ENCODE results near the gene GRP. TPM values are rescaled to one million over a fixed set of nuclear protein-coding genes. Genes with fewer than 3 reads are reported as not detected.

GRP gene
- total and polyA plus RNA-seq, 5 donors from 2014 or later: not detected

- no peak for ATAC-seq (ENCODE audit: low read depth in 2 of 2)
- Mint-ChIP-seq H3K9me3 (no peaks in the 10 kb centered on the region), H3K27me3 (peaks cover 28% of the 10 kb centered on the region)
Observed at GRCh38 chr18:59229701-59230443, 9.9 kb downstream of the GRP start.

GRCh38 chr18:59231114-59231513 lies 11.2 kb downstream of the GRP start:
- H3K27ac ChIP-seq (ENCODE audit: insufficient read depth, low read length, poor library complexity, severe bottlenecking): no peak overlapping the region
- no peaks in the 10 kb centered on the region for H3K4me1 ChIP-seq (ENCODE audit: control insufficient read depth, insufficient read depth, low read length, poor library complexity, severe bottlenecking)
- no peak for DNase-seq
- Mint-ChIP-seq H3K27ac (no peak overlapping the region), H3K36me3 (no peaks in the 10 kb centered on the region), H3K9me3 (no peaks in the 10 kb centered on the region), H3K27me3 (peaks cover 28% of the 10 kb centered on the region), H3K4me3 (no peak overlapping the region), H3K4me1 (no peaks in the 10 kb centered on the region)
- ATAC-seq (ENCODE audit: low read depth in 2 of 2): no peak
- H3K36me3 ChIP-seq (ENCODE audit: control insufficient read depth, insufficient read depth, low read length): no peaks in the 10 kb centered on the region
- no peaks in the 10 kb centered on the region for H3K9me3 ChIP-seq (ENCODE audit: control insufficient read depth in 2 of 2, low read length in 2 of 2)
- H3K27me3 ChIP-seq (ENCODE audit: control insufficient read depth, insufficient read depth, low read length): peaks cover 12% of the 10 kb centered on the region
- no peak overlapping the region for H3K4me3 ChIP-seq (ENCODE audit: low read depth, low read length)

More at GRCh38 chr18:59229701-59230443, 9.9 kb downstream of the GRP start:
- Histone ChIP-seq H3K27ac (ENCODE audit: insufficient read depth, low read length, poor library complexity, severe bottlenecking) (no peak overlapping the region), H3K36me3 (ENCODE audit: control insufficient read depth, insufficient read depth, low read length) (no peaks in the 10 kb centered on the region), H3K27me3 (ENCODE audit: control insufficient read depth, insufficient read depth, low read length) (peaks cover 14% of the 10 kb centered on the region), H3K9me3 (ENCODE audit: control insufficient read depth in 2 of 2, low read length in 2 of 2) (no peaks in the 10 kb centered on the region), H3K4me1 (ENCODE audit: control insufficient read depth, insufficient read depth, low read length, poor library complexity, severe bottlenecking) (no peaks in the 10 kb centered on the region), H3K4me3 (ENCODE audit: low read depth, low read length) (no peak overlapping the region)
- no peak for DNase-seq
- Mint-ChIP-seq H3K4me3 (no peak overlapping the region), H3K36me3 (no peaks in the 10 kb centered on the region), H3K4me1 (no peaks in the 10 kb centered on the region), H3K27ac (no peak overlapping the region)

GRCh38 chr18:59231877-59232276 lies 11.9 kb downstream of the GRP start:
- no peaks in the 10 kb centered on the region for H3K9me3 Mint-ChIP-seq

DNA sequence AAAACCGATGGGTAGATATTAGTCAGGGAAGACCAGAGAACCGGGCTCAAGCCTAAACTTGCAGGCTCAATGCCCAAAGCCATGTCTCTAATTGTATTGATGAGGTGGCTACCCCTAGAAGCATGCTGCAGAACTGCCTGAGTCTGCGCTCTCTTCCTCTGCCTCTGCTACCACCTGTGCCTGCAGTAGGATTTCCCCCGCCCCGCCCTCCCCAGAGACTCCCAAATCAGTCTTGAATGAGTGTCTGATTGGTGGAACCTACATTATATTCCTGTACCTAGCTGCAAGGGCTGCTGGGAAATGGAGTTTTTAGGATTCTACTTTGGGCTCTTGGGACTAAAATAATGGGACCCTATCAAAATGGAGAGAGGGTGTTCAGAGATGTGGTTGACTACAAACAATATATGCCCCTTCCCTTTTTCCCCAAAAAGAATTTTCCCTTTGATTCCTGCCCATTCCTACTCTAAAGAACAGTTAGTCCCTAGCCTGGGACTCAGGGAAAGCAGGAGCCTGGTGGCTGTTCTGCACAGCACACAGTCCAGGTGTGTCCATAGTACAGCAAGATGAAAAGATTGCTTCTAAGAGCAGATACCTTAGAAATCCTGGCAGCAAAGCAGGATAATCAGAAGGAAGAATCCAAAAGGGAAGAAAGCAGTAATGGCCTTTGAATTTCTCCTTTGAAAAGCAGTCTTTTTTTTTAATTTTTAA lies 12.5 kb downstream of the GRP start:
- no peak for ATAC-seq (ENCODE audit: low read depth in 2 of 2)

More at GRCh38 chr18:59231877-59232276, 11.9 kb downstream of the GRP start:
- Mint-ChIP-seq H3K27me3 (peaks cover 28% of the 10 kb centered on the region), H3K4me3 (no peak overlapping the region), H3K27ac (no peak overlapping the region), H3K4me1 (no peaks in the 10 kb centered on the region), H3K36me3 (no peaks in the 10 kb centered on the region)
- H3K9me3 ChIP-seq (ENCODE audit: control insufficient read depth in 2 of 2, low read length in 2 of 2): no peaks in the 10 kb centered on the region
- H3K36me3 ChIP-seq (ENCODE audit: control insufficient read depth, insufficient read depth, low read length): no peaks in the 10 kb centered on the region
- ATAC-seq (ENCODE audit: low read depth in 2 of 2) (no peak), DNase-seq (no peak)
- no peaks in the 10 kb centered on the region for H3K4me1 ChIP-seq (ENCODE audit: control insufficient read depth, insufficient read depth, low read length, poor library complexity, severe bottlenecking)
- no peak overlapping the region for H3K27ac ChIP-seq (ENCODE audit: insufficient read depth, low read length, poor library complexity, severe bottlenecking)
- peaks cover 12% of the 10 kb centered on the region for H3K27me3 ChIP-seq (ENCODE audit: control insufficient read depth, insufficient read depth, low read length)
- no peak overlapping the region for H3K4me3 ChIP-seq (ENCODE audit: low read depth, low read length)

DNA sequence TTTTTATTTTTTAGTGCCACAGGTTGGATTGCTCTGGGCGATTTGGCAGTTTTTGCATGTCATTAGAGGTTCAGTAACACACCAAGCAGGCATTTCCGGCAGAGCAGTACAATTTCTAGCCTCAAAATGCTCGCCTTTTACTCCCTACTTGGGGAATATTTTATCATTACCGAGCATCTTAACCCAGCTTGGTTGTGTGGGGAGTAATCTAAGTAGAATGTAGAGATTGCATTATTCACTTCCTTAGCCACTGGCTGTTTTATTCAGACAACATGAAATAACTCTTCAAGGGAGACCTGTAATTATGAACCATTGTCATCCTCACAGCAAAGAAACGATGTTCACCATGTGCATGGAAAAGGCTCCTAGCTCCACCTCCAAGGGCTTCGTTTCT lies 13.1 kb downstream of the GRP start:
- H3K4me1 Mint-ChIP-seq: no peaks in the 10 kb centered on the region
- H3K9me3 Mint-ChIP-seq: no peaks in the 10 kb centered on the region
- no peak overlapping the region for H3K4me3 Mint-ChIP-seq
- peaks cover 28% of the 10 kb centered on the region for H3K27me3 Mint-ChIP-seq
- peaks cover 7% of the 10 kb centered on the region for H3K27me3 ChIP-seq (ENCODE audit: control insufficient read depth, insufficient read depth, low read length)
- ATAC-seq (ENCODE audit: low read depth in 2 of 2) (no peak), DNase-seq (no peak)
- H3K4me3 ChIP-seq (ENCODE audit: low read depth, low read length): no peak overlapping the region
- no peaks in the 10 kb centered on the region for H3K36me3 ChIP-seq (ENCODE audit: control insufficient read depth, insufficient read depth, low read length)
- no peaks in the 10 kb centered on the region for H3K4me1 ChIP-seq (ENCODE audit: control insufficient read depth, insufficient read depth, low read length, poor library complexity, severe bottlenecking)
- no peaks in the 10 kb centered on the region for H3K36me3 Mint-ChIP-seq
- H3K27ac ChIP-seq (ENCODE audit: insufficient read depth, low read length, poor library complexity, severe bottlenecking): no peak overlapping the region
- no peak overlapping the region for H3K27ac Mint-ChIP-seq
- no peaks in the 10 kb centered on the region for H3K9me3 ChIP-seq (ENCODE audit: control insufficient read depth in 2 of 2, low read length in 2 of 2)

More for the DNA sequence above, 12.5 kb downstream of the GRP start:
- H3K4me3 Mint-ChIP-seq: no peak overlapping the region
- peaks cover 26% of the 10 kb centered on the region for H3K27me3 Mint-ChIP-seq
- no peaks in the 10 kb centered on the region for H3K4me1 Mint-ChIP-seq
- Histone ChIP-seq H3K36me3 (ENCODE audit: control insufficient read depth, insufficient read depth, low read length) (no peaks in the 10 kb centered on the region), H3K27ac (ENCODE audit: insufficient read depth, low read length, poor library complexity, severe bottlenecking) (no peak overlapping the region), H3K4me1 (ENCODE audit: control insufficient read depth, insufficient read depth, low read length, poor library complexity, severe bottlenecking) (no peaks in the 10 kb centered on the region), H3K4me3 (ENCODE audit: low read depth, low read length) (no peak overlapping the region), H3K9me3 (ENCODE audit: control insufficient read depth in 2 of 2, low read length in 2 of 2) (no peaks in the 10 kb centered on the region), H3K27me3 (ENCODE audit: control insufficient read depth, insufficient read depth, low read length) (peaks cover 8% of the 10 kb centered on the region)
- no peak overlapping the region for H3K27ac Mint-ChIP-seq
- H3K36me3 Mint-ChIP-seq: no peaks in the 10 kb centered on the region
- H3K9me3 Mint-ChIP-seq: no peaks in the 10 kb centered on the region
- no peak for DNase-seq

GRCh38 chr18:59238385-59238784 lies 18.4 kb downstream of the GRP start:
- H3K9me3 ChIP-seq (ENCODE audit: control insufficient read depth in 2 of 2, low read length in 2 of 2): no peaks in the 10 kb centered on the region
- Mint-ChIP-seq H3K27ac (no peak overlapping the region), H3K36me3 (no peaks in the 10 kb centered on the region), H3K9me3 (peaks cover 0 to 5% (median 2%) of the 10 kb centered on the region in 7 donors), H3K4me3 (no peak overlapping the region), H3K27me3 (peaks cover 33% of the 10 kb centered on the region), H3K4me1 (no peaks in the 10 kb centered on the region)
- H3K27ac ChIP-seq (ENCODE audit: insufficient read depth, low read length, poor library complexity, severe bottlenecking): no peak overlapping the region
- H3K27me3 ChIP-seq (ENCODE audit: control insufficient read depth, insufficient read depth, low read length): peaks cover 2% of the 10 kb centered on the region
- no peaks in the 10 kb centered on the region for H3K36me3 ChIP-seq (ENCODE audit: control insufficient read depth, insufficient read depth, low read length)
- DNase-seq (no peak), ATAC-seq (ENCODE audit: low read depth in 2 of 2) (no peak)
- no peaks in the 10 kb centered on the region for H3K4me1 ChIP-seq (ENCODE audit: control insufficient read depth, insufficient read depth, low read length, poor library complexity, severe bottlenecking)
- no peak overlapping the region for H3K4me3 ChIP-seq (ENCODE audit: low read depth, low read length)

- Histone ChIP-seq H3K36me3 (ENCODE audit: control insufficient read depth, insufficient read depth, low read length) (no peaks in the 10 kb centered on the region), H3K27me3 (ENCODE audit: control insufficient read depth, insufficient read depth, low read length) (peaks cover 4% of the 10 kb centered on the region), H3K27ac (ENCODE audit: insufficient read depth, low read length, poor library complexity, severe bottlenecking) (no peak overlapping the region), H3K4me1 (ENCODE audit: control insufficient read depth, insufficient read depth, low read length, poor library complexity, severe bottlenecking) (no peaks in the 10 kb centered on the region), H3K4me3 (ENCODE audit: low read depth, low read length) (no peak overlapping the region), H3K9me3 (ENCODE audit: control insufficient read depth in 2 of 2, low read length in 2 of 2) (no peaks in the 10 kb centered on the region)
- H3K9me3 Mint-ChIP-seq: peaks cover 0 to 5% (median 2%) of the 10 kb centered on the region in 7 donors
- H3K4me3 Mint-ChIP-seq: no peak overlapping the region
- H3K36me3 Mint-ChIP-seq: no peaks in the 10 kb centered on the region
- no peaks in the 10 kb centered on the region for H3K4me1 Mint-ChIP-seq
- DNase-seq: no peak
- peaks cover 38% of the 10 kb centered on the region for H3K27me3 Mint-ChIP-seq
- H3K27ac Mint-ChIP-seq: no peak overlapping the region
- ATAC-seq (ENCODE audit: low read depth in 2 of 2): no peak
Observed at GRCh38 chr18:59239642-59240041, 19.7 kb downstream of the GRP start.
